Epithelial cell of proximal tubule (primary cell): ENCODE data around the gene ATP13A4. TPM values are rescaled to one million over a fixed set of nuclear protein-coding genes. Genes with fewer than 3 reads are reported as not detected.

ENCODE experiments used
- DNase-seq: peaks from one replicate; pipeline ENCODE4 v3.0.0-alpha.2; 2011; ENCODE audit warnings: low read depth
- H3K4me3 ChIP-seq: 2 replicates; pipeline ENCODE4 v1.5.1; 2011; ENCODE audit warnings: low read depth, mild to moderate bottlenecking, low read length
- total RNA-seq: library from RNA; depleted of rRNA; stranded (reverse); fragments of >200 nt; gene quantifications from 2 replicates; pipeline ENCODE4 v1.2.3, GENCODE V29; 2015
- TF ChIP-seq, protein P1 (sequence below): conservative IDR thresholded peaks from 2 replicates; pipeline ENCODE4 v1.5.1; 2012; ENCODE audit warnings: low read depth, mild to moderate bottlenecking, low read length

Gene ATP13A4
- total RNA-seq, 1 donor from 2014 or later: not detected

DNA sequence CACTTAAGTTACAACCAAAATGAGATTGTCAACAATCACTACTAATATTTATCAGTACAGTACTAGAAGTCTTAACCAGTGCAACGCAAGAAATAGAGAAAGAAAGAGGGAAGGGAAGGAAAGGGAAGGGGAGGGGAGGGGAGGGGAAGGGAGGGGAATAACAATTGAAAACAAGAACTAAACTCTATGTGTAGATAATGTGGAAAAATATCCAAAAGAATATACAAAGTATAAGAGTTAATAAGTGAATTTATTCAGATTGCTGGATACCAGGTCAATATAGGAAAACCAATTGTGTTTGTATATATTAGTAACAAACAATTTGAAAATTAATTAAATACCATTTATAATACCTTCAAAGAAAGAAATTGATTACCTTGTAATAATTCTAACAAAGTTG, 186.8 kb downstream of the ATP13A4 start:
- TF ChIP-seq, protein P1, sequence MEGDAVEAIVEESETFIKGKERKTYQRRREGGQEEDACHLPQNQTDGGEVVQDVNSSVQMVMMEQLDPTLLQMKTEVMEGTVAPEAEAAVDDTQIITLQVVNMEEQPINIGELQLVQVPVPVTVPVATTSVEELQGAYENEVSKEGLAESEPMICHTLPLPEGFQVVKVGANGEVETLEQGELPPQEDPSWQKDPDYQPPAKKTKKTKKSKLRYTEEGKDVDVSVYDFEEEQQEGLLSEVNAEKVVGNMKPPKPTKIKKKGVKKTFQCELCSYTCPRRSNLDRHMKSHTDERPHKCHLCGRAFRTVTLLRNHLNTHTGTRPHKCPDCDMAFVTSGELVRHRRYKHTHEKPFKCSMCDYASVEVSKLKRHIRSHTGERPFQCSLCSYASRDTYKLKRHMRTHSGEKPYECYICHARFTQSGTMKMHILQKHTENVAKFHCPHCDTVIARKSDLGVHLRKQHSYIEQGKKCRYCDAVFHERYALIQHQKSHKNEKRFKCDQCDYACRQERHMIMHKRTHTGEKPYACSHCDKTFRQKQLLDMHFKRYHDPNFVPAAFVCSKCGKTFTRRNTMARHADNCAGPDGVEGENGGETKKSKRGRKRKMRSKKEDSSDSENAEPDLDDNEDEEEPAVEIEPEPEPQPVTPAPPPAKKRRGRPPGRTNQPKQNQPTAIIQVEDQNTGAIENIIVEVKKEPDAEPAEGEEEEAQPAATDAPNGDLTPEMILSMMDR: no peak
- no peak for DNase-seq
- H3K4me3 ChIP-seq: no peak overlapping the region

DNA sequence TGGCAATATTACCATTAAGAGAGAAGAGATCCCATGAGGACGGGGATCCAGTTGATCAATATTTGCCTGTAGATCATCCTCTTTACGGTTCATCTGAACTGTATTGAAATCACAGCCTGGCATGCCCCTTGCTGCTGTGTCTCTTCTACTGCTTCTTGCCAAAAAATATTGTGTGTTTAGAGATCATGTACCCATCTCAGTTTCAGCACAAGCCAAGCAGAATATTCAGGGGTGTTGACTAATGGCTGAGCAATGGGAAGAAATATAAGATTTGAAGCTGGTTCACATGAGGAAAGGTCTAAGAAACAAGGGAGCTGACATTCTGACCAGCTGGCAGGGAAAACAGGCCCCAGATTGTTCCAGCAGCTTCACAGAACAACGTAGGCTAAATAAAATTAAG, 197.4 kb downstream of the ATP13A4 start:
- no peak for DNase-seq
- TF ChIP-seq, protein P1: no peak
- H3K4me3 ChIP-seq: no peak overlapping the region

DNA sequence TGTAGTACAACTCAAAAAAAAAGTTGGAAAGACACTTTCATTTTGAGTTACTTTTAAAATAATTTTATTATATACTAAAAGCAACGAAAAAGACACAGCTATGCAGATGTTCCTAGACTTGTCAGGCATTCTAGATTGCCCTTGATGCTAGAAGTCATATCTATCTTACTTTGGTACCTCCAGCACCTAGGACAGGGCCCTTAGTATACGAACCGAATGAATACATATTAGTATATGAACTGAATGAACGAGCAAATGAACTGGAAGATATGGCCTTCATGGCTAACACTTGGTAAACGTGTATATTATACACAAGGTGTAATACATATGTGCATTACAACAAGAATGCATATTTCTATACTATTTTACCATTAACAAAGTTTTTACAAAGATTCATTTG, 200.3 kb downstream of the ATP13A4 start:
- no peak overlapping the region for H3K4me3 ChIP-seq
- DNase-seq: no peak
- TF ChIP-seq, protein P1: no peak

Other genes starting within 250 kb of the ATP13A4 start
- gene ATP13A5, start 176.1 kb downstream of the ATP13A4 start, total RNA-seq: not detected in 2 replicates
- gene OPA1, start 38.3 kb upstream of the ATP13A4 start, total RNA-seq: 41.1 and 59.0 TPM in 2 replicates